ENCODE measurements around the gene PDZD4. TPM values are rescaled to one million over a fixed set of nuclear protein-coding genes. Genes with fewer than 3 reads are reported as not detected.

The PDZD4 gene
- total RNA-seq, 4 donors from 2014 or later: 2.2 to 6.4 (median 4.6) TPM

GRCh38 chrX:153853180-153853901 lies 23.0 kb upstream of the PDZD4 start:
- WGBS, 2 donors: 57 to 64% methylated on average over 3 of the region's 3 CpGs
- intact Hi-C loops (cut with DNase I; ENCODE audit: low total_unique reads): no loop called here

GRCh38 chrX:153851981-153852380 lies 21.6 kb upstream of the PDZD4 start:
- no peak overlapping the region for H3K4me3 ChIP-seq (ENCODE audit: low read depth, poor library complexity, severe bottlenecking)
- no peak for DNase-seq (ENCODE audit: low spot score in 2 of 2)
- WGBS, 2 donors: 66 to 79% methylated on average over 3 of the region's 3 CpGs
- TF ChIP-seq CTCF (IDR thresholded peaks at IDR 0.05) (no peak), POLR2A (IDR thresholded peaks at IDR 0.05) (no peak)
- intact Hi-C loops (cut with DNase I; ENCODE audit: low total_unique reads): no loop called here

More at GRCh38 chrX:153853180-153853901, 23.0 kb upstream of the PDZD4 start:
- no peak for DNase-seq (ENCODE audit: low spot score in 2 of 2)
- no peak overlapping the region for H3K4me3 ChIP-seq (ENCODE audit: low read depth, poor library complexity, severe bottlenecking)
- TF ChIP-seq CTCF (IDR thresholded peaks at IDR 0.05): no peak
- TF ChIP-seq POLR2A (IDR thresholded peaks at IDR 0.05): no peak

- no peak for DNase-seq (ENCODE audit: low spot score in 2 of 2)
- WGBS, 2 donors: 70 to 84% methylated on average over 3 of the region's 3 CpGs
- intact Hi-C loops (cut with DNase I; ENCODE audit: low total_unique reads): no loop called here
- TF ChIP-seq CTCF (IDR thresholded peaks at IDR 0.05) (no peak), POLR2A (IDR thresholded peaks at IDR 0.05) (no peak)
- H3K4me3 ChIP-seq (ENCODE audit: low read depth, poor library complexity, severe bottlenecking): no peak overlapping the region
These were observed 18.0 kb upstream of the PDZD4 start for GRCh38 chrX:153848325-153848724.

- intact Hi-C loops (cut with DNase I; ENCODE audit: low total_unique reads): no loop called here
- no peak for TF ChIP-seq POLR2A (IDR thresholded peaks at IDR 0.05)
- no peak for TF ChIP-seq CTCF (IDR thresholded peaks at IDR 0.05)
- DNase-seq (ENCODE audit: low spot score in 2 of 2): no peak
- no peak overlapping the region for H3K4me3 ChIP-seq (ENCODE audit: low read depth, poor library complexity, severe bottlenecking)
- 5 to 26% methylated on average over 3 of the region's 3 CpGs for WGBS, 2 donors
These were observed 15.5 kb upstream of the PDZD4 start for GRCh38 chrX:153845842-153846241.

GRCh38 chrX:153845195-153845594 lies 14.9 kb upstream of the PDZD4 start:
- no peak overlapping the region for H3K4me3 ChIP-seq (ENCODE audit: low read depth, poor library complexity, severe bottlenecking)
- intact Hi-C loops (cut with DNase I; ENCODE audit: low total_unique reads): no loop called here
- WGBS, 2 donors: 22 to 38% methylated on average over 6 of the region's 6 CpGs
- TF ChIP-seq CTCF (IDR thresholded peaks at IDR 0.05) (no peak), POLR2A (IDR thresholded peaks at IDR 0.05) (no peak)
- no peak for DNase-seq (ENCODE audit: low spot score in 2 of 2)

All from lower leg skin (tissue), 4 donors.